HEK293 (cell line): ENCODE measurements around the gene MSANTD4.
A peak's percentile ranks its signal among the peaks of the same experiment; 100 is the strongest.

Experiments
- CTCF ChIA-PET: fragments of 350-600 bp; formaldehyde crosslinking; extraction: SDS; loops from one replicate; lab custom pipeline; 2021; ENCODE audit warnings: antibody characterized with exemption; lab: Yijun Ruan, JAX
- POLR2A ChIA-PET: fragments of 300-600 bp; formaldehyde crosslinking; extraction: SDS; loops from one replicate; lab custom pipeline; 2020; ENCODE audit warnings: antibody characterized with exemption, inconsistent platforms; lab: Yijun Ruan, JAX
- H3K27ac ChIP-seq: fragments of 200-500 bp; sonication (Bioruptor generic); 2 replicates; pipeline ENCODE4 v1.5.1; 2014; ENCODE audit warnings: low read depth, low read length, control low read depth, inconsistent platforms; ENCODE audit errors: extremely low read depth
- H3K36me3 ChIP-seq, 2 experiments: fragments of 200-500 bp in 1 of 2; sonication (Bioruptor generic) in 1 of 2; 1 replicate in 1 of 2; 2 replicates in 1 of 2; pipeline ENCODE4 v1.5.1; 2014 to 2017; ENCODE audit warnings: inconsistent platforms in 2 of 2, low read length in 2 of 2; ENCODE audit not compliant: control insufficient read depth in 2 of 2, insufficient read depth in 1 of 2
- H3K4me1 ChIP-seq: fragments of 200-500 bp; sonication (Bioruptor generic); 2 replicates; pipeline ENCODE4 v1.5.1; 2014; ENCODE audit warnings: mild to moderate bottlenecking, low read length, inconsistent platforms; ENCODE audit not compliant: control insufficient read depth, insufficient read depth
- H3K4me3 ChIP-seq: 2 replicates; pipeline ENCODE4 v1.5.1; 2011; ENCODE audit warnings: low read depth, mild to moderate bottlenecking, control low read depth, low read length, moderate library complexity
- H3K9me3 ChIP-seq: fragments of 200-500 bp; sonication (Bioruptor generic); 2 replicates; pipeline ENCODE4 v1.5.1; 2014; ENCODE audit warnings: low read depth, low read length, inconsistent platforms; ENCODE audit not compliant: control insufficient read depth, insufficient read depth
- GLIS2 ChIP-seq: fragments of 450-650 bp; formaldehyde crosslinking; IDR thresholded peaks from 2 replicates; pipeline ENCODE4 v1.5.1; 2016; ENCODE audit warnings: missing biosample characterization, missing genetic modification characterization
- KLF7 ChIP-seq: fragments of 450-650 bp; formaldehyde crosslinking; IDR thresholded peaks from 2 replicates; pipeline ENCODE4 v1.5.1; 2016; ENCODE audit warnings: missing biosample characterization, missing genetic modification characterization, borderline replicate concordance
- MZF1 ChIP-seq: fragments of 450-650 bp; formaldehyde crosslinking; IDR thresholded peaks from 2 replicates; pipeline ENCODE4 v1.5.1; 2017; ENCODE audit warnings: missing biosample characterization, missing genetic modification characterization, borderline replicate concordance
- OVOL3 ChIP-seq: fragments of 450-650 bp; formaldehyde crosslinking; IDR thresholded peaks from 2 replicates; pipeline ENCODE4 v1.5.1; 2016; ENCODE audit warnings: missing biosample characterization, missing genetic modification characterization
- RBAK ChIP-seq: fragments of 450-650 bp; formaldehyde crosslinking; IDR thresholded peaks from 2 replicates; pipeline ENCODE4 v1.5.1; 2016; ENCODE audit warnings: missing biosample characterization, missing genetic modification characterization
- TRIM28 ChIP-seq: IDR thresholded peaks from 2 replicates; pipeline ENCODE4 v1.6.1; 2011; ENCODE audit warnings: low read length, control low read depth, borderline replicate concordance
- ZBTB7A ChIP-seq: fragments of 450-650 bp; formaldehyde crosslinking; IDR thresholded peaks from 2 replicates; pipeline ENCODE4 v1.5.1; 2016; ENCODE audit warnings: low read depth, missing biosample characterization, missing genetic modification characterization
- ZEB2 ChIP-seq: fragments of 450-650 bp; formaldehyde crosslinking; IDR thresholded peaks from 2 replicates; pipeline ENCODE4 v1.5.1; 2016; ENCODE audit warnings: missing biosample characterization, missing genetic modification characterization
- ZNF10 ChIP-seq: fragments of 450-650 bp; formaldehyde crosslinking; IDR thresholded peaks from 2 replicates; pipeline ENCODE4 v1.5.1; 2017; ENCODE audit warnings: missing biosample characterization, missing genetic modification characterization
- ZNF138 ChIP-seq: fragments of 450-650 bp; formaldehyde crosslinking; IDR thresholded peaks from 2 replicates; pipeline ENCODE4 v1.5.1; 2016; ENCODE audit warnings: missing biosample characterization, missing genetic modification characterization, borderline replicate concordance
- ZNF214 ChIP-seq: fragments of 450-650 bp; formaldehyde crosslinking; IDR thresholded peaks from 2 replicates; pipeline ENCODE4 v1.5.1; 2017; ENCODE audit warnings: missing biosample characterization, mild to moderate bottlenecking, missing genetic modification characterization, borderline replicate concordance
- ZNF274 ChIP-seq, 2 experiments: fragments of 200-500 bp in 1 of 2; fragments of 450-650 bp in 1 of 2; sonication (Bioruptor generic) in 1 of 2; formaldehyde crosslinking in 1 of 2; IDR thresholded peaks; 2 replicates each; pipeline versions ENCODE4 v1.5.1 to v1.6.1; 2014 to 2016; ENCODE audit warnings: borderline replicate concordance in 1 of 2, inconsistent platforms in 1 of 2, low read length in 1 of 2, missing biosample characterization in 1 of 2, missing genetic modification characterization in 1 of 2
- ZNF404 ChIP-seq: fragments of 450-650 bp; formaldehyde crosslinking; IDR thresholded peaks from 2 replicates; pipeline ENCODE4 v1.5.1; 2017; ENCODE audit warnings: missing biosample characterization, missing genetic modification characterization
- ZNF416 ChIP-seq: fragments of 450-650 bp; formaldehyde crosslinking; IDR thresholded peaks from 2 replicates; pipeline ENCODE4 v1.5.1; 2016; ENCODE audit warnings: missing biosample characterization, missing genetic modification characterization
- ZNF426 ChIP-seq: fragments of 450-650 bp; formaldehyde crosslinking; IDR thresholded peaks from 2 replicates; pipeline ENCODE4 v1.5.1; 2017; ENCODE audit warnings: missing biosample characterization, missing genetic modification characterization, mild to moderate bottlenecking, inconsistent platforms, moderate library complexity
- ZNF473 ChIP-seq: fragments of 450-650 bp; formaldehyde crosslinking; IDR thresholded peaks from 2 replicates; pipeline ENCODE4 v1.5.1; 2017; ENCODE audit warnings: missing biosample characterization, missing genetic modification characterization
- ZNF529 ChIP-seq: fragments of 450-650 bp; formaldehyde crosslinking; IDR thresholded peaks from 2 replicates; pipeline ENCODE4 v1.5.1; 2017; ENCODE audit warnings: missing genetic modification characterization, missing biosample characterization; ENCODE audit not compliant: insufficient replicate concordance
- ZNF549 ChIP-seq: fragments of 450-650 bp; IDR thresholded peaks from 2 replicates; pipeline ENCODE4 v1.5.1; 2018; ENCODE audit warnings: missing biosample characterization, missing genetic modification characterization, mild to moderate bottlenecking, inconsistent platforms, moderate library complexity
- ZNF555 ChIP-seq: fragments of 450-650 bp; formaldehyde crosslinking; conservative IDR thresholded peaks from 2 replicates; pipeline ENCODE4 v1.5.1; 2017; ENCODE audit warnings: missing biosample characterization, mild to moderate bottlenecking, missing genetic modification characterization, inconsistent platforms
- ZNF560 ChIP-seq: fragments of 450-650 bp; formaldehyde crosslinking; IDR thresholded peaks from 2 replicates; pipeline ENCODE4 v1.5.1; 2017; ENCODE audit warnings: missing biosample characterization, missing genetic modification characterization, borderline replicate concordance
- ZNF596 ChIP-seq: fragments of 450-650 bp; IDR thresholded peaks from 2 replicates; pipeline ENCODE4 v1.5.0; 2018; ENCODE audit warnings: missing biosample characterization, mild to moderate bottlenecking, missing genetic modification characterization, moderate library complexity
- ZNF664 ChIP-seq: fragments of 450-650 bp; formaldehyde crosslinking; IDR thresholded peaks from 2 replicates; pipeline ENCODE4 v1.5.1; 2016; ENCODE audit warnings: missing biosample characterization, missing genetic modification characterization
- ZNF792 ChIP-seq: fragments of 450-650 bp; formaldehyde crosslinking; IDR thresholded peaks from 2 replicates; pipeline ENCODE4 v1.5.1; 2016; ENCODE audit warnings: missing biosample characterization, missing genetic modification characterization
- ZNF830 ChIP-seq: fragments of 450-650 bp; IDR thresholded peaks from 2 replicates; pipeline ENCODE4 v1.5.0; 2018; ENCODE audit warnings: missing biosample characterization, missing genetic modification characterization, low read depth, mild to moderate bottlenecking, moderate library complexity
- TF ChIP-seq, protein P1 (sequence below): fragments of 450-650 bp; IDR thresholded peaks from 2 replicates; pipeline ENCODE4 v1.5.1; 2018; ENCODE audit warnings: missing biosample characterization, mild to moderate bottlenecking, missing genetic modification characterization
- TF ChIP-seq, protein P2 (sequence below): fragments of 450-650 bp; formaldehyde crosslinking; IDR thresholded peaks from 2 replicates; pipeline ENCODE4; 2016; ENCODE audit warnings: missing biosample characterization, missing genetic modification characterization
- TF ChIP-seq, protein P3 (sequence below): fragments of 450-650 bp; formaldehyde crosslinking; IDR thresholded peaks from 2 replicates; pipeline ENCODE4 v1.5.1; 2016; ENCODE audit warnings: missing biosample characterization, missing genetic modification characterization
- TF ChIP-seq, protein P4 (sequence below): fragments of 450-650 bp; formaldehyde crosslinking; IDR thresholded peaks from 2 replicates; pipeline ENCODE4 v1.5.1; 2016; ENCODE audit warnings: missing biosample characterization, missing genetic modification characterization

Gene MSANTD4

DNA sequence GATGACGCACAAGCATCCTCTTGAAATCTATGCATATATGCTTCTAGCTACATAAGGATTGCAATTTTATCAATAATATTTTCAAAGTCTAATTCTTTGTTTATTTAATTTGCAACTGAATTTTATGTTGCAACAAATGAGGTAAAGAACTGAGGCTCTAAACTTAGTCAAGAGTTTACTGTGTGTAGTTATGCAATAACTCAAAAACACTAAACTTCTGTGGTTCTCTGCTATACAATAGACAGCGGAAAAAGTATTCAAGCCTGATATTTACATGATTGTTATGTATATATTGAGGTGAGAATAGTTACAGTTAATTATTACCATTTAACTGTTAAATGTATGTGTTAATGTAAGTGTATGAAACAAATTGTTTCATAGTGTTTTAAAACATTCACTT is 32.9 kb downstream of the MSANTD4 start:
- Histone ChIP-seq H3K9me3 (no peaks in the 10 kb centered on the region), H3K36me3 (peaks cover 0 to under 1% of the 10 kb centered on the region in 2 experiments; a peak in 1 of 3 replicates), H3K4me1 (no peaks in the 10 kb centered on the region), H3K4me3 (no peak overlapping the region)
- ChIA-PET POLR2A (no interaction called here), CTCF (no interaction called here)
- TF ChIP-seq ZNF792 (tag by site-specific recombination), result no peak
- TF ChIP-seq, protein P1, sequence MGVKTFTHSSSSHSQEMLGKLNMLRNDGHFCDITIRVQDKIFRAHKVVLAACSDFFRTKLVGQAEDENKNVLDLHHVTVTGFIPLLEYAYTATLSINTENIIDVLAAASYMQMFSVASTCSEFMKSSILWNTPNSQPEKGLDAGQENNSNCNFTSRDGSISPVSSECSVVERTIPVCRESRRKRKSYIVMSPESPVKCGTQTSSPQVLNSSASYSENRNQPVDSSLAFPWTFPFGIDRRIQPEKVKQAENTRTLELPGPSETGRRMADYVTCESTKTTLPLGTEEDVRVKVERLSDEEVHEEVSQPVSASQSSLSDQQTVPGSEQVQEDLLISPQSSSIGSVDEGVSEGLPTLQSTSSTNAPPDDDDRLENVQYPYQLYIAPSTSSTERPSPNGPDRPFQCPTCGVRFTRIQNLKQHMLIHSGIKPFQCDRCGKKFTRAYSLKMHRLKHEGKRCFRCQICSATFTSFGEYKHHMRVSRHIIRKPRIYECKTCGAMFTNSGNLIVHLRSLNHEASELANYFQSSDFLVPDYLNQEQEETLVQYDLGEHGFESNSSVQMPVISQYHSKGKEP, result no peak
- TF ChIP-seq ZNF274 (IDR thresholded peaks at IDR 0.05; ENCODE audit: low read length), result no peak
- TF ChIP-seq ZNF274 (tag by site-specific recombination; IDR thresholded peaks at IDR 0.05; ENCODE audit: borderline replicate concordance), result no peak
- TF ChIP-seq ZNF416, result no peak
- TF ChIP-seq ZNF596 (tag by site-specific recombination), result no peak
- no peak for TF ChIP-seq ZNF830 (tag by site-specific recombination)
- no peak for TF ChIP-seq ZBTB7A
- no peak for TF ChIP-seq MZF1 (tag by site-specific recombination)
- no peak for TF ChIP-seq TRIM28
- TF ChIP-seq ZNF404 (tag by site-specific recombination), result no peak
- no peak for TF ChIP-seq ZNF549 (tag by site-specific recombination)
- TF ChIP-seq ZNF664 (tag by site-specific recombination), result no peak
- TF ChIP-seq OVOL3 (tag by site-specific recombination), result no peak
- no peak for TF ChIP-seq ZNF529
- TF ChIP-seq GLIS2, result no peak
- no peak for TF ChIP-seq KLF7 (tag by site-specific recombination)
- TF ChIP-seq, all 188 proteins: peak for 0
- no peak overlapping the region for H3K27ac ChIP-seq

DNA sequence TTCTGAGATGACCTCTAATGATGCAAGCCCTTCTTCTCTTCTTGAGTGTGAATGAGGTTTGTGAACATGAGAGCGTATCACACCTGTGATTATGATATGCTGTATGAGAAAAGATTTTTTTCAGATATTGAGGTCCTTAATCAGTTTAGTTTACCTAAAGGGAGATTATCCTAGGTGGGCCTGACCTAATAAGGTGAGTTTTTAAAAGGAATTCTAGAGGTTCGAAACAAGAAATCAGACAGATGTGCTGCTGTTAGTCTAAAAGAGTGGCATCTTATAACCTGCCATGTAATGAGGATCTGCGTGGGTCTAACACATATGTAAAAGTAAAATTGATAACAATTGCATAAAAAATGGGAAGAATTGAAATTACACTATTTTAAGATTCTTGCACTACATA is 33.8 kb downstream of the MSANTD4 start:
- H3K36me3 ChIP-seq, result no peaks in the 10 kb centered on the region
- H3K27ac ChIP-seq, result no peak overlapping the region
- CTCF ChIA-PET, result no interaction called here
- no peak overlapping the region for H3K4me3 ChIP-seq
- H3K9me3 ChIP-seq, result no peaks in the 10 kb centered on the region
- no peak for TF ChIP-seq RBAK (tag by site-specific recombination)
- peak; percentile 58; the same call in 1 of the 2 replicates for TF ChIP-seq ZNF10
- POLR2A ChIA-PET, result no interaction called here
- H3K4me1 ChIP-seq, result no peaks in the 10 kb centered on the region

DNA sequence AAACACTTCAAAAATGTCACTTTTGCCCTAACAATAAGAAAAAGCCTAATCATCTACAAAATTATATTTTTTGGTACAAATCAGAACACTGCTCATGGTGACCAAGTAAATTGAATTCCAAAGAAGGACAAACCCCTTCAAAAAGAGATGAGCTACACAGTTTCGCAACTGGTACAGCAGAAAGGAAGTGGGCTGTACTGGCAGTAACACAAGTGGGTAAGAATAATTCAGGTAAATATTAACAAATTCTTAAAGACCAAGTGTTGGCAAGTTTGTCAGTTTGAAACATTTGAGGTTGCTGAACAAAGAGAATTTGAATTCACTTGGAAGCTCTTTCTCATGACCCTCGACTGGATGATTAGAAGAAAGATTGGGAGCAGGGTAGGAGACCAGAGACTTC is 35.5 kb downstream of the MSANTD4 start:
- Histone ChIP-seq H3K9me3 (no peaks in the 10 kb centered on the region), H3K36me3 (no peaks in the 10 kb centered on the region), H3K4me3 (no peak overlapping the region), H3K27ac (no peak overlapping the region), H3K4me1 (no peaks in the 10 kb centered on the region)
- POLR2A ChIA-PET, result no interaction called here
- CTCF ChIA-PET, result no interaction called here
- TF ChIP-seq ZNF555, result no peak
- TF ChIP-seq ZNF214, result no peak
- TF ChIP-seq ZNF473 (tag by site-specific recombination), result no peak
- TF ChIP-seq ZEB2 (tag by site-specific recombination), result no peak
- no peak for TF ChIP-seq ZNF138
- no peak for TF ChIP-seq ZNF426 (tag by site-specific recombination)
- TF ChIP-seq, protein P2, sequence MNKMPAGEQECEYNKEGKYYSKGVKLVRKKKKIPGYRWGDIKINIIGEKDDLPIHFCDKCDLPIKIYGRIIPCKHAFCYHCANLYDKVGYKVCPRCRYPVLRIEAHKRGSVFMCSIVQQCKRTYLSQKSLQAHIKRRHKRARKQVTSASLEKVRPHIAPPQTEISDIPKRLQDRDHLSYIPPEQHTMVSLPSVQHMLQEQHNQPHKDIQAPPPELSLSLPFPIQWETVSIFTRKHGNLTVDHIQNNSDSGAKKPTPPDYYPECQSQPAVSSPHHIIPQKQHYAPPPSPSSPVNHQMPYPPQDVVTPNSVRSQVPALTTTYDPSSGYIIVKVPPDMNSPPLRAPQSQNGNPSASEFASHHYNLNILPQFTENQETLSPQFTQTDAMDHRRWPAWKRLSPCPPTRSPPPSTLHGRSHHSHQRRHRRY, result no peak
- TF ChIP-seq, protein P3, sequence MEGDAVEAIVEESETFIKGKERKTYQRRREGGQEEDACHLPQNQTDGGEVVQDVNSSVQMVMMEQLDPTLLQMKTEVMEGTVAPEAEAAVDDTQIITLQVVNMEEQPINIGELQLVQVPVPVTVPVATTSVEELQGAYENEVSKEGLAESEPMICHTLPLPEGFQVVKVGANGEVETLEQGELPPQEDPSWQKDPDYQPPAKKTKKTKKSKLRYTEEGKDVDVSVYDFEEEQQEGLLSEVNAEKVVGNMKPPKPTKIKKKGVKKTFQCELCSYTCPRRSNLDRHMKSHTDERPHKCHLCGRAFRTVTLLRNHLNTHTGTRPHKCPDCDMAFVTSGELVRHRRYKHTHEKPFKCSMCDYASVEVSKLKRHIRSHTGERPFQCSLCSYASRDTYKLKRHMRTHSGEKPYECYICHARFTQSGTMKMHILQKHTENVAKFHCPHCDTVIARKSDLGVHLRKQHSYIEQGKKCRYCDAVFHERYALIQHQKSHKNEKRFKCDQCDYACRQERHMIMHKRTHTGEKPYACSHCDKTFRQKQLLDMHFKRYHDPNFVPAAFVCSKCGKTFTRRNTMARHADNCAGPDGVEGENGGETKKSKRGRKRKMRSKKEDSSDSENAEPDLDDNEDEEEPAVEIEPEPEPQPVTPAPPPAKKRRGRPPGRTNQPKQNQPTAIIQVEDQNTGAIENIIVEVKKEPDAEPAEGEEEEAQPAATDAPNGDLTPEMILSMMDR (tag by site-specific recombination), result no peak
- TF ChIP-seq ZNF560 (tag by site-specific recombination), result no peak
- TF ChIP-seq, protein P4, sequence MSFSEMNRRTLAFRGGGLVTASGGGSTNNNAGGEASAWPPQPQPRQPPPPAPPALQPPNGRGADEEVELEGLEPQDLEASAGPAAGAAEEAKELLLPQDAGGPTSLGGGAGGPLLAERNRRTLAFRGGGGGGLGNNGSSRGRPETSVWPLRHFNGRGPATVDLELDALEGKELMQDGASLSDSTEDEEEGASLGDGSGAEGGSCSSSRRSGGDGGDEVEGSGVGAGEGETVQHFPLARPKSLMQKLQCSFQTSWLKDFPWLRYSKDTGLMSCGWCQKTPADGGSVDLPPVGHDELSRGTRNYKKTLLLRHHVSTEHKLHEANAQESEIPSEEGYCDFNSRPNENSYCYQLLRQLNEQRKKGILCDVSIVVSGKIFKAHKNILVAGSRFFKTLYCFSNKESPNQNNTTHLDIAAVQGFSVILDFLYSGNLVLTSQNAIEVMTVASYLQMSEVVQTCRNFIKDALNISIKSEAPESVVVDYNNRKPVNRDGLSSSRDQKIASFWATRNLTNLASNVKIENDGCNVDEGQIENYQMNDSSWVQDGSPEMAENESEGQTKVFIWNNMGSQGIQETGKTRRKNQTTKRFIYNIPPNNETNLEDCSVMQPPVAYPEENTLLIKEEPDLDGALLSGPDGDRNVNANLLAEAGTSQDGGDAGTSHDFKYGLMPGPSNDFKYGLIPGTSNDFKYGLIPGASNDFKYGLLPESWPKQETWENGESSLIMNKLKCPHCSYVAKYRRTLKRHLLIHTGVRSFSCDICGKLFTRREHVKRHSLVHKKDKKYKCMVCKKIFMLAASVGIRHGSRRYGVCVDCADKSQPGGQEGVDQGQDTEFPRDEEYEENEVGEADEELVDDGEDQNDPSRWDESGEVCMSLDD (tag by site-specific recombination), result no peak
